Transverse colon (tissue), 3 donors: Measurements from ENCODE around the gene C16orf92.

ENCODE experiments used
- POLR2A ChIP-seq: fragments of 450-650 bp; IDR thresholded peaks from one replicate; pipeline ENCODE4 v1.6.1; 2016; ENCODE audit warnings: antibody characterized with exemption, mild to moderate bottlenecking, moderate library complexity
- TF ChIP-seq, protein P1 (sequence below), 5 experiments: fragments of 200-600 bp in 3 of 5; fragments of 450-650 bp in 2 of 5; sonication (generic) in 3 of 5; IDR thresholded peaks; 1 replicate in 2 of 5; 2 replicates in 3 of 5; pipeline ENCODE4 v1.5.1; 2016 to 2017; ENCODE audit warnings: antibody characterized with exemption in 5 of 5, inconsistent platforms in 3 of 5, mild to moderate bottlenecking in 2 of 5, moderate library complexity in 1 of 5

DNA sequence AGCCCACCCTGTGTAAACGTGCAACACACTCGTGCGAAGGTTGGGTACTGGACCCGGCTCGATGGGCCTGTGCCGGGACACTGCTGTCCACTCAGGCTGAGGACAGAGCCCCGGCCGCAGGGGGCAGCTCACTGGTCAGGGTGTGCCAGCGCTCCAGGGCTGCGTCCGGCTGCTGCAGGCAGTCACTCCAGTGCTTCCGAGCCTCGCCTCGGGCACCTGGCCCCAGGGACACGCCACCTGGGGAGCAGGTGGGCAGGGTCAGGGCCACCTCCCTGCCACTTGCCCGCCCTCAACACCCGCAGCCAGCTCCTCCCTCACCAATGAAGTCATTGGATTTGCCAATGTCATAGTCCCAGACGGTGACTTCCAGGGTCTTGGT lies 16.9 kb upstream of the C16orf92 start:
- TF ChIP-seq, protein P1, sequence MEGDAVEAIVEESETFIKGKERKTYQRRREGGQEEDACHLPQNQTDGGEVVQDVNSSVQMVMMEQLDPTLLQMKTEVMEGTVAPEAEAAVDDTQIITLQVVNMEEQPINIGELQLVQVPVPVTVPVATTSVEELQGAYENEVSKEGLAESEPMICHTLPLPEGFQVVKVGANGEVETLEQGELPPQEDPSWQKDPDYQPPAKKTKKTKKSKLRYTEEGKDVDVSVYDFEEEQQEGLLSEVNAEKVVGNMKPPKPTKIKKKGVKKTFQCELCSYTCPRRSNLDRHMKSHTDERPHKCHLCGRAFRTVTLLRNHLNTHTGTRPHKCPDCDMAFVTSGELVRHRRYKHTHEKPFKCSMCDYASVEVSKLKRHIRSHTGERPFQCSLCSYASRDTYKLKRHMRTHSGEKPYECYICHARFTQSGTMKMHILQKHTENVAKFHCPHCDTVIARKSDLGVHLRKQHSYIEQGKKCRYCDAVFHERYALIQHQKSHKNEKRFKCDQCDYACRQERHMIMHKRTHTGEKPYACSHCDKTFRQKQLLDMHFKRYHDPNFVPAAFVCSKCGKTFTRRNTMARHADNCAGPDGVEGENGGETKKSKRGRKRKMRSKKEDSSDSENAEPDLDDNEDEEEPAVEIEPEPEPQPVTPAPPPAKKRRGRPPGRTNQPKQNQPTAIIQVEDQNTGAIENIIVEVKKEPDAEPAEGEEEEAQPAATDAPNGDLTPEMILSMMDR (IDR thresholded peaks at IDR 0.05): no peak
- no peak for TF ChIP-seq POLR2A
